Suprapubic skin (tissue), 4 donors: Measurements from ENCODE around the gene TMEM250.

Experiments
- EP300 ChIP-seq: sonication (generic); formaldehyde crosslinking; IDR thresholded peaks from one replicate; pipeline ENCODE4 v1.6.1; 2017; ENCODE audit warnings: antibody characterized with exemption
- POLR2A ChIP-seq, 2 donors: fragments of 450-650 bp; IDR thresholded peaks; one replicate each; pipeline ENCODE4 v1.6.1; 2017; ENCODE audit warnings: antibody characterized with exemption in 2 of 2, mild to moderate bottlenecking in 2 of 2, moderate library complexity in 2 of 2
- POLR2AphosphoS5 ChIP-seq, 3 donors: sonication (generic); formaldehyde crosslinking; IDR thresholded peaks; one replicate each; pipeline ENCODE4 v1.6.1; 2017; ENCODE audit warnings: antibody characterized with exemption in 3 of 3
- TF ChIP-seq, protein P1 (sequence below), 2 donors: fragments of 200-600 bp in 1 of 2; fragments of 450-650 bp in 1 of 2; sonication (generic) in 1 of 2; IDR thresholded peaks; one replicate each; pipeline ENCODE4 v1.5.1; 2016 to 2019; ENCODE audit warnings: antibody characterized with exemption in 2 of 2, mild to moderate bottlenecking in 1 of 2, moderate library complexity in 1 of 2

DNA sequence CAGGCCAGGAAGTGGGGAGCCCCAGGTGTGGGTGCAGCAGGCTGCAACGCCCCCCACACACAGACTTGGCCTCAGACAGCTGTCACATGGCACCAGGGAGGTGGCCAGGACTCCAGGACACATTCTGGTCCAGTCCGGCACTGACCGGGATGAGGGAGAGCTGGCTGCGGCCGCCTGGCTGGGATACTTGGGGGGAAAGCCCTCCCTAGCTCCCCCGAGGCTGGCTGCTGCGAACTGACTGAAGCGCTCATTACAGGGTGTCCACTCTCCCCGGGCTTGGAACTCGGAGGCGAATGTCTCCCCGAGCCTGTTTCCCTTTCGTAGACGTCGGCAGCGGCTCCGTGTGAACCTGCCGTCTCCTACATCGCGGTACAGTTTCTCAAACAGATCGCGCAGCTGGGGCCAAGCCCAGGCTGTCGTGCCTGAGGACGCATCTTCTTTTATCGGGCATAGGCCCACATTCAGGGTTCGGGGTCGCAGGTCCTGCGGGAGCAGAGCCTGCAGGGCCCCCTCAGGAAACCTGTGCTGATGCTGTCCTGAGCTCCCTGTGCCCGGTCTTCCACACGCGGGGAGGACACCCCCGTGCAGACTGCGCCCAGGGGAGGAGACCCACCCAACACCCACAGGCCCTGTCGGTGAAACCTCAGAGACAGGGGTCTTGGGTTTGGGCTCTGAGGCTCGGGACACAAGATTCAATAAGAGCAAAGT lies 43.4 kb downstream of the TMEM250 start:
- TF ChIP-seq POLR2A (IDR thresholded peaks at IDR 0.05) (no peak), EP300 (no peak), POLR2AphosphoS5 (IDR thresholded peaks at IDR 0.05) (no peak)
- TF ChIP-seq, protein P1, sequence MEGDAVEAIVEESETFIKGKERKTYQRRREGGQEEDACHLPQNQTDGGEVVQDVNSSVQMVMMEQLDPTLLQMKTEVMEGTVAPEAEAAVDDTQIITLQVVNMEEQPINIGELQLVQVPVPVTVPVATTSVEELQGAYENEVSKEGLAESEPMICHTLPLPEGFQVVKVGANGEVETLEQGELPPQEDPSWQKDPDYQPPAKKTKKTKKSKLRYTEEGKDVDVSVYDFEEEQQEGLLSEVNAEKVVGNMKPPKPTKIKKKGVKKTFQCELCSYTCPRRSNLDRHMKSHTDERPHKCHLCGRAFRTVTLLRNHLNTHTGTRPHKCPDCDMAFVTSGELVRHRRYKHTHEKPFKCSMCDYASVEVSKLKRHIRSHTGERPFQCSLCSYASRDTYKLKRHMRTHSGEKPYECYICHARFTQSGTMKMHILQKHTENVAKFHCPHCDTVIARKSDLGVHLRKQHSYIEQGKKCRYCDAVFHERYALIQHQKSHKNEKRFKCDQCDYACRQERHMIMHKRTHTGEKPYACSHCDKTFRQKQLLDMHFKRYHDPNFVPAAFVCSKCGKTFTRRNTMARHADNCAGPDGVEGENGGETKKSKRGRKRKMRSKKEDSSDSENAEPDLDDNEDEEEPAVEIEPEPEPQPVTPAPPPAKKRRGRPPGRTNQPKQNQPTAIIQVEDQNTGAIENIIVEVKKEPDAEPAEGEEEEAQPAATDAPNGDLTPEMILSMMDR (IDR thresholded peaks at IDR 0.05): no peak
